GDM1 (cell line): ENCODE data around the gene ATG16L1.
"Not testable (repeated sequence)": the region's sequence is repeated elsewhere in the genome, so short reads cannot be mapped to it uniquely, and the experiment has no call there.

Experiments used
- DNase-seq: peaks from one replicate; lab custom pipeline; 2025; lab: John Stamatoyannopoulos, UW

ATG16L1 gene

DNA sequence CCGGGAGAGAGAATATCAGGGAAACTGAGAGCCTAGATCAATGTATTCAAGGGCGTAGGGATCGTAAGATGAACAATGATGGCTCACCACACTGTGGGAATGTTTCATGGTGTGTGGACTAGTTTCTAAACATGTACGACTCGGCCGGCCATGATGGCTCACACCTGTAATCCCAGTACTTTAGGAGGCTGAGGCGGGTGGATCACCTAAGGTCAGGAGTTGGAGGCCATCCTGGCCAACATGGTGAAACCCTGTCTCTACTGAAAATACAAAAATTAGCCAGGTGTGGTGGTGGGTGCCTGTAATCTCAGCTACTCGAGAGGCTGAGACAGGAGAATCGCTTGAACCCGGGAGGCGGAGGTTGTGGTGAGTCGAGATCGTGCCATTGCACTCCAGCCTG lies 84.6 kb downstream of the ATG16L1 start:
- not testable (repeated sequence) for DNase-seq

- DNase-seq: no peak
Measured at GRCh38 chr2:233336541-233336940, 85.1 kb downstream of the ATG16L1 start.

DNA sequence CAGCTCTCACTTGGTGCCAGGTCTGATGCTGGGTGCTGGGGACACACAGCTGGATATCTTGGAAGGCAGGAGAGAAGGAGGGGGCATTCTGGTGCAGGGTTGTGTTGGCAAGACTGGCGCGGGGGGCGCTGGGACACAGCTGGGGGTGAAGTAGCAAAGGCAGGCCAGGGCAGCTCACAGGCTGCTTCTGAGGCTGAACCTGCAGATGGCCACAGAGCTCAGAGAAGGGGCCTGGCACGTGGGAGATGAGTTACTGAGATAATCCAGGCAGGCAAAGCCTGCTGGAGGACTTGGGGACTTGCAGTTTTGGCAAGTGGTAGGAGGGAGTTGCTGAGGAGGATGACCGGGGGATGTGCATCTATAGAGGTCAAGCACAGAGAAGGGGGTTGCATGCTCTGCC lies 86.6 kb downstream of the ATG16L1 start:
- no peak for DNase-seq

GRCh38 chr2:233338812-233339368 lies 87.4 kb downstream of the ATG16L1 start:
- no peak for DNase-seq

DNA sequence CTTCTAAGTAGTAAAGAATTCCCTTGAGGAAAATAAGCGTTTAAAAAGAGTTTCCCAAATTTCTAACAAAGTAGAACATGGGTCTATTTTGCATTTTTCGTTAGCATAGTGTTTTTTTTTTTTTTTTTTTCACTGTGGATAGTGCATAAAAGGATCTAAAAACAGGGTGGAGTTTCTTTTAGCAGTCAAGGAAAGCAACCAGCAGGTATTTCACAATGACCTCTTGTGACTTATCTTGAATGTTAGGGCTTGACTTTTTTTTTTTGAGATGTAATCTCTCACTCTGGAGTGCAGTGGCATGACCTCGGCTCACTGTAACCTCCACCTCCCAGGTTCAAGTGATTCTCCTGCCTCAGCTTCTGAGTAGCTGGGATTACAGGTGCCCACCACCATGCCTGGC lies 88.0 kb downstream of the ATG16L1 start:
- no peak for DNase-seq

- DNase-seq: no peak
Measured at GRCh38 chr2:233341296-233341695, 89.8 kb downstream of the ATG16L1 start.

DNA sequence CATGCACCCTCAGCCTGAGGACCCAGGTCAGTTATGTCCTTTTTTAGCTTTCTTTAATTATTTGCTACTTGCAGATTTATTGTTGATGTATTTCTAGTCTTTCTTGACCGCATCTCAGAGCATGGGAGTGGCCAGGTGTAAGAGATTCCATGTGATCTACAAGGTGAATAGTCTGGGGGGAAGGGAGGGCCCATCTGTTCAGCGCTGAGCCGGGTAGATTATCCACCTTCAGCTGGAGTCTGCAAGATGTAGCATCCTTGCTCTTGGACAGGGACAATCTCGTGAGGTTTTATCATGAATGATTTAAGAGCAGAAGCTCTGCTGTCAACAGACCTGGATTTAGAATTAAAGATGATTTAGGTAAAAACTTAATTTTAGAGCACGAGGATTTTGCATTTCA lies 90.8 kb downstream of the ATG16L1 start:
- no peak for DNase-seq

DNA sequence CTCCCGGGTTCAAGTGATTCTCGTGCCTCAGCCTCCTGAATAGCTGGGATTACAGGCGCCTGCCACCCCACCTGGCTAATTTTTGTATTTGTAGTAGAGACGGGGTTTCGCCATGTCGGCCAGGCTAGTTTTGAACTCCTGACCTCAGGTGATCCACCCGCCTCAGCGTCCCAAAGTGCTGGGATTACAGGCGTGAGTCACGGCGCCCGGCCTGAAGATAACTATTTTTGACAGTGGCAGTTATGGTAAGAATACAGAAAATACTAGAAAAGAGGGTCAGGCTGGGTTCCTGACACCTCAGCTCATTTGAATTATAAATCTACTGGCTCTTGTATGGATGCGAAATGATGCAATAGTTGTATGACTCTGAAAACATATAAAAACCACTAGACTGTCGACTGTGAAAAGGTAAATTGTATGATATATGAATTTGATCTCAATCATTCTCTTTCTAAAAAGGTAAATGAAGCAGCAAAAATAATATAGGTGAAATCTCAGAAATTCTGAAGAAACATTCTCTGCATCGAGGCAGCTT lies 91.8 kb downstream of the ATG16L1 start:
- DNase-seq: no peak
